ENCODE data around the gene CBX8.

Gene CBX8

GRCh38 chr17:79742951-79743476 lies 53.9 kb downstream of the CBX8 start:
- ChIA-PET POLR2A (interaction anchor here (0.6 to 2.7 kb wide), 6 partner anchors 9 to 251 kb away, joined by 3 to 12 read pairs (median 6); partner anchors contain the start of gene CBX2), CTCF (interaction anchor here (1.0 to 3.3 kb wide), 4 partner anchors 14 to 251 kb away, joined by 3 to 15 read pairs (median 10); no protein-coding TSS in a partner anchor)
- TF ChIP-seq ELF4 (IDR thresholded peaks at IDR 0.05) (no peak), L3MBTL2 (conservative IDR thresholded peaks at IDR 0.05) (no peak), NFRKB (IDR thresholded peaks at IDR 0.05) (no peak), FOXM1 (IDR thresholded peaks at IDR 0.05; ENCODE audit: borderline replicate concordance) (no peak), HDGF (IDR thresholded peaks at IDR 0.05; ENCODE audit: borderline replicate concordance) (no peak), PKNOX1 (IDR thresholded peaks at IDR 0.05) (no peak), ZNF384 (IDR thresholded peaks at IDR 0.05) (no peak), LEF1 (IDR thresholded peaks at IDR 0.05; ENCODE audit: borderline replicate concordance) (no peak), TARDBP (IDR thresholded peaks at IDR 0.05) (no peak), FOXK2 (IDR thresholded peaks at IDR 0.05) (no peak), BHLHE40 (IDR thresholded peaks at IDR 0.05; ENCODE audit: borderline replicate concordance) (no peak), ARNT (IDR thresholded peaks at IDR 0.05) (no peak), SUZ12 (IDR thresholded peaks at IDR 0.05) (no peak)
- no peak for DNase-seq (ENCODE audit: extremely low spot score)

- TF ChIP-seq SUZ12 (IDR thresholded peaks at IDR 0.05) (no peak), PKNOX1 (IDR thresholded peaks at IDR 0.05) (no peak), HDGF (IDR thresholded peaks at IDR 0.05; ENCODE audit: borderline replicate concordance) (no peak), FOXA1 (IDR thresholded peaks at IDR 0.05) (no peak), LEF1 (IDR thresholded peaks at IDR 0.05; ENCODE audit: borderline replicate concordance) (no peak), BHLHE40 (IDR thresholded peaks at IDR 0.05; ENCODE audit: borderline replicate concordance) (no peak), ELF4 (IDR thresholded peaks at IDR 0.05) (no peak), FOXM1 (IDR thresholded peaks at IDR 0.05; ENCODE audit: borderline replicate concordance) (no peak)
- DNase-seq (ENCODE audit: extremely low spot score): no peak
- ChIA-PET POLR2A (interaction anchor here (0.8 to 2.7 kb wide), 5 partner anchors 15 to 251 kb away, joined by 3 to 12 read pairs (median 5); no protein-coding TSS in a partner anchor), CTCF (interaction anchor here (0.6 to 3.3 kb wide), 12 partner anchors 12 to 1262 kb away, joined by 3 to 11 read pairs (median 4); no protein-coding TSS in a partner anchor)
Measured at GRCh38 chr17:79742589-79742918, 54.3 kb downstream of the CBX8 start.
